Erythroblast (primary cell): ENCODE results near the gene SH2D3C.

ENCODE experiments used
- GATA1 ChIP-seq: IDR thresholded peaks from 2 replicates; pipeline ENCODE4 v1.6.1; 2011; ENCODE audit warnings: low read depth, mild to moderate bottlenecking, control low read depth, low read length, moderate library complexity
- POLR2A ChIP-seq: IDR thresholded peaks from 2 replicates; pipeline ENCODE4 v1.6.1; 2011; ENCODE audit warnings: mild to moderate bottlenecking, low read length

DNA sequence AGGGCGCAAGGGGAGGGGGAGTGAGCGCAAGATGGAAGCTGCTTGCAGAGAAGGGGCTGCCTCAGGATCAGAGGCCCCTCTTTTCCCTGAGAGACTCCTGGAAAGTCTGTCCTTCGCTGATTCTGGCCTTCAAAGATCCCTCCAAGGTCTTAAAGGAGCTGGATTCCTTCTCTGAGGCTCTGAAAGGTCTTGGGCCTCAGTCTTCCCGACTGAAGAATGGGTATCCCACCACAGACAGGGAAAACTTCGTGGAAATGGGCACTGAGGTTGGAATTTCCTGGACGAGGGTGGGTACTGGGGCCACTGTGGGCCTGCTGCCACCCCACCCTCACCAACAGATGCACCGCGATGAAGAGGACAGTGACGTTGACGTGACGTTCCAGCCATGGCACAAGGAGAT, 66.1 kb downstream of the SH2D3C start:
- TF ChIP-seq POLR2A, result no peak
- TF ChIP-seq GATA1, result no peak
